HEK293 (cell line): ENCODE data around the gene CLASRP.

Experiments
- CTCF ChIA-PET: fragments of 350-600 bp; formaldehyde crosslinking; extraction: SDS; loops from one replicate; lab custom pipeline; 2021; ENCODE audit warnings: antibody characterized with exemption; lab: Yijun Ruan, JAX
- POLR2A ChIA-PET: fragments of 300-600 bp; formaldehyde crosslinking; extraction: SDS; loops from one replicate; lab custom pipeline; 2020; ENCODE audit warnings: antibody characterized with exemption, inconsistent platforms; lab: Yijun Ruan, JAX
- H3K27ac ChIP-seq: fragments of 200-500 bp; sonication (Bioruptor generic); 2 replicates; pipeline ENCODE4 v1.5.1; 2014; ENCODE audit warnings: low read depth, low read length, control low read depth, inconsistent platforms; ENCODE audit errors: extremely low read depth
- H3K36me3 ChIP-seq, 2 experiments: fragments of 200-500 bp in 1 of 2; sonication (Bioruptor generic) in 1 of 2; 1 replicate in 1 of 2; 2 replicates in 1 of 2; pipeline ENCODE4 v1.5.1; 2014 to 2017; ENCODE audit warnings: inconsistent platforms in 2 of 2, low read length in 2 of 2; ENCODE audit not compliant: control insufficient read depth in 2 of 2, insufficient read depth in 1 of 2
- H3K4me1 ChIP-seq: fragments of 200-500 bp; sonication (Bioruptor generic); 2 replicates; pipeline ENCODE4 v1.5.1; 2014; ENCODE audit warnings: mild to moderate bottlenecking, low read length, inconsistent platforms; ENCODE audit not compliant: control insufficient read depth, insufficient read depth
- H3K4me3 ChIP-seq: 2 replicates; pipeline ENCODE4 v1.5.1; 2011; ENCODE audit warnings: low read depth, mild to moderate bottlenecking, control low read depth, low read length, moderate library complexity
- H3K9me3 ChIP-seq: fragments of 200-500 bp; sonication (Bioruptor generic); 2 replicates; pipeline ENCODE4 v1.5.1; 2014; ENCODE audit warnings: low read depth, low read length, inconsistent platforms; ENCODE audit not compliant: control insufficient read depth, insufficient read depth
- GFI1B ChIP-seq: fragments of 450-650 bp; formaldehyde crosslinking; IDR thresholded peaks from 2 replicates; pipeline ENCODE4 v1.5.1; 2016; ENCODE audit warnings: missing biosample characterization, missing genetic modification characterization
- PRDM4 ChIP-seq: fragments of 450-650 bp; formaldehyde crosslinking; IDR thresholded peaks from 2 replicates; pipeline ENCODE4 v1.5.1; 2017; ENCODE audit warnings: missing biosample characterization, missing genetic modification characterization
- ZBTB17 ChIP-seq: fragments of 450-650 bp; formaldehyde crosslinking; IDR thresholded peaks from 2 replicates; pipeline ENCODE4 v1.5.1; 2016; ENCODE audit warnings: missing biosample characterization, missing genetic modification characterization
- ZEB2 ChIP-seq: fragments of 450-650 bp; formaldehyde crosslinking; IDR thresholded peaks from 2 replicates; pipeline ENCODE4 v1.5.1; 2016; ENCODE audit warnings: missing biosample characterization, missing genetic modification characterization
- ZNF223 ChIP-seq: fragments of 450-650 bp; formaldehyde crosslinking; IDR thresholded peaks from 2 replicates; pipeline ENCODE4 v1.5.1; 2016; ENCODE audit warnings: missing biosample characterization, missing genetic modification characterization
- ZNF23 ChIP-seq: fragments of 450-650 bp; formaldehyde crosslinking; IDR thresholded peaks from 2 replicates; pipeline ENCODE4 v1.5.1; 2016; ENCODE audit warnings: missing biosample characterization, missing genetic modification characterization, borderline replicate concordance
- ZNF280C ChIP-seq: fragments of 450-650 bp; formaldehyde crosslinking; IDR thresholded peaks from 2 replicates; pipeline ENCODE4 v1.5.1; 2016; ENCODE audit warnings: missing biosample characterization, missing genetic modification characterization
- ZNF324 ChIP-seq: fragments of 450-650 bp; formaldehyde crosslinking; IDR thresholded peaks from 2 replicates; pipeline ENCODE4 v1.5.1; 2016; ENCODE audit warnings: missing biosample characterization, missing genetic modification characterization
- ZNF558 ChIP-seq: fragments of 450-650 bp; formaldehyde crosslinking; IDR thresholded peaks from 2 replicates; pipeline ENCODE4 v1.5.1; 2016; ENCODE audit warnings: missing biosample characterization, missing genetic modification characterization
- ZNF560 ChIP-seq: fragments of 450-650 bp; formaldehyde crosslinking; IDR thresholded peaks from 2 replicates; pipeline ENCODE4 v1.5.1; 2017; ENCODE audit warnings: missing biosample characterization, missing genetic modification characterization, borderline replicate concordance
- ZNF571 ChIP-seq: fragments of 450-650 bp; formaldehyde crosslinking; IDR thresholded peaks from 2 replicates; pipeline ENCODE4 v1.5.0; 2017; ENCODE audit warnings: missing biosample characterization, missing genetic modification characterization
- ZNF623 ChIP-seq: fragments of 450-650 bp; formaldehyde crosslinking; IDR thresholded peaks from 2 replicates; pipeline ENCODE4 v1.5.1; 2016; ENCODE audit warnings: missing biosample characterization, missing genetic modification characterization
- ZNF660 ChIP-seq: fragments of 450-650 bp; IDR thresholded peaks from 2 replicates; pipeline ENCODE4 v1.5.1; 2018; ENCODE audit warnings: missing biosample characterization, mild to moderate bottlenecking, missing genetic modification characterization
- ZNF670 ChIP-seq: fragments of 450-650 bp; formaldehyde crosslinking; IDR thresholded peaks from 2 replicates; pipeline ENCODE4 v1.5.1; 2016; ENCODE audit warnings: missing biosample characterization, missing genetic modification characterization, low read depth
- ZNF768 ChIP-seq: fragments of 450-650 bp; formaldehyde crosslinking; IDR thresholded peaks from 2 replicates; pipeline ENCODE4 v1.5.1; 2018; ENCODE audit warnings: missing biosample characterization, mild to moderate bottlenecking, missing genetic modification characterization
- ZSCAN5A ChIP-seq: fragments of 450-650 bp; formaldehyde crosslinking; IDR thresholded peaks from 2 replicates; pipeline ENCODE4 v1.5.1; 2016; ENCODE audit warnings: missing biosample characterization, missing genetic modification characterization

Gene CLASRP

DNA sequence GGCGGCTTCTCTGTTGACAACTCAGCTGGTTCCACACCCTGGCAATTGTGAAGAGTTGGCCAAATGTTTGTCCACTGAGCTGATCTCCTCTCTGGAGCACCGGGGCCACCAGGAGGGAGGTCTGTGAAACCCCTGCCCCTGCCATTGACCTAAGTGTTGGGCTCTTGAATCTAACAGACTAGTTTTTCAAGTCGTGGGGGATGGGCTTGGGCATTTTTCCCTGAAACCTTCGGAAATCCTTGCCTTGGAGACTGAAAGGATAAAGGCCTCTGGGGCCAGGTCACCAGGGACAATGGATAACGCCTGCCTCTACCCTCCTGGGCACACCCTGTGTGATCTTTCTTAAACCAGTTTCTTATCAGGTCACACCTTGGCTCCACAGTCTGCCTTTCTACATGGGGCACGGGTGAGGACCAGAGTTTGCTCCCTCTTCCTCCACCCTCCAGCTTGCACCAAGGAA, 41.1 kb downstream of the CLASRP start:
- CTCF ChIA-PET = interaction anchor here (0.6 to 2.9 kb wide), 6 partner anchors 11 to 358 kb away, joined by 3 to 13 read pairs (median 4); no protein-coding TSS in a partner anchor

GRCh38 chr19:45082170-45082569, 43.3 kb downstream of the CLASRP start:
- Histone ChIP-seq H3K4me3 (no peak overlapping the region), H3K36me3 (peaks cover 29 to 37% of the 10 kb centered on the region in 2 experiments; a peak in 2 of 3 replicates), H3K27ac (no peak overlapping the region)
- POLR2A ChIA-PET = interaction anchor here (2.0 kb wide), 1 partner anchor 10 kb away, joined by 16 read pairs; the partner anchor contains the start of gene PPP1R37
- TF ChIP-seq ZNF623 (tag by site-specific recombination) (no peak), ZNF571 (no peak), ZNF560 (tag by site-specific recombination) (no peak), PRDM4 (tag by site-specific recombination) (peak; percentile 92), ZNF670 (tag by site-specific recombination) (no peak), ZSCAN5A (no peak)
- TF ChIP-seq, all 188 proteins: peak for 1
- Histone ChIP-seq H3K4me1 (peaks cover 7% of the 10 kb centered on the region), H3K9me3 (no peaks in the 10 kb centered on the region)
- CTCF ChIA-PET = interaction anchor here (0.9 kb wide), 1 partner anchor 23 kb away, joined by 4 read pairs; no protein-coding TSS in a partner anchor

More for the DNA sequence above, 41.1 kb downstream of the CLASRP start:
- Histone ChIP-seq H3K36me3 (peaks cover 13 to 29% of the 10 kb centered on the region in 2 experiments; a peak in 2 of 3 replicates), H3K27ac (peak overlapping the region; percentile 62; the same call in 1 of the 2 replicates), H3K4me3 (peak overlapping the region; percentile 75), H3K9me3 (no peaks in the 10 kb centered on the region), H3K4me1 (peaks cover 18% of the 10 kb centered on the region)
- TF ChIP-seq ZBTB17 (tag by site-specific recombination) = 0 out of 2 replicates have a peak, but pooled peaks have one; percentile 8
- no peak for TF ChIP-seq ZNF324 (tag by site-specific recombination)
- POLR2A ChIA-PET = interaction anchor here (0.6 to 3.5 kb wide), 5 partner anchors 10 to 98 kb away, joined by 4 to 45 read pairs (median 7); partner anchors contain the start of genes BLOC1S3, PPP1R37 and TRAPPC6A

DNA sequence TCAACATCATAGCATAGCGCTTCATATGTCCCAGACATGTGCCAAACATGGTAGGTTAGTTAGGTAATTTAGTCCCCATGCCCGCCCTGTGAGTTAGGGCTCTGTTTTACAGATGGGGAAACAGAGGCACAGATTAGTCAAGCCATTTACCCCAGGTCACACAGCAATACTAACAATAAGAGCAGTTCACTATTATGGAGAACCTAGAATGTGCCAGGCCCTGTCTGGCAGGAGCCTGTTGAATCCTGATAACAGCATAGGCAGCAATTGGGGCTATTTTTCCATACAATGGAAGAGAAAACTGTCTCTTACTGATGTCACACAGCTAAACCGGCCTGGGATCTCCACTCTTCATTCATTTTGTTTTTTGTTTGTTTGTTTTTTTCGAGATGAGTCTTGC, 47.6 kb downstream of the CLASRP start:
- ChIA-PET CTCF (interaction anchor here (0.6 kb wide), 1 partner anchor 247 kb away, joined by 3 read pairs; no protein-coding TSS in a partner anchor), POLR2A (no interaction called here)
- TF ChIP-seq ZNF768 (0 out of 2 replicates have a peak, but pooled peaks have one; percentile 44), ZNF660 (no peak), ZNF223 (tag by site-specific recombination) (no peak)
- Histone ChIP-seq H3K27ac (no peak overlapping the region), H3K4me3 (no peak overlapping the region), H3K4me1 (peaks cover 11% of the 10 kb centered on the region), H3K36me3 (peaks cover 44 to 48% of the 10 kb centered on the region in 2 experiments; a peak in 2 of 3 replicates), H3K9me3 (no peaks in the 10 kb centered on the region)

- H3K27ac ChIP-seq = no peak overlapping the region
- H3K9me3 ChIP-seq = no peaks in the 10 kb centered on the region
- H3K4me3 ChIP-seq = no peak overlapping the region
- ChIA-PET CTCF (no interaction called here), POLR2A (no interaction called here)
- TF ChIP-seq ZEB2 (no peak), GFI1B (tag by site-specific recombination) (no peak), ZNF23 (tag by site-specific recombination) (no peak), ZNF280C (tag by site-specific recombination) (no peak), ZNF558 (no peak)
- peaks cover 34 to 38% of the 10 kb centered on the region in 2 experiments; a peak in 2 of 3 replicates for H3K36me3 ChIP-seq
- peaks cover 11% of the 10 kb centered on the region for H3K4me1 ChIP-seq
Observed at GRCh38 chr19:45087531-45087930, 48.7 kb downstream of the CLASRP start.
